Upper lobe of left lung (tissue), 6 donors: ENCODE data around the gene ERMP1. TPM values are rescaled to one million over a fixed set of nuclear protein-coding genes. Genes with fewer than 3 reads are reported as not detected.

Source experiments
- ATAC-seq, 2 donors: fragments of 200-7000 bp; cut with Tn5 transposase; one replicate each; pipeline ENCODE4 v1.9.1; 2022; ENCODE audit warnings: mild to moderate bottlenecking in 2 of 2, moderate library complexity in 2 of 2; ENCODE audit not compliant: low FRiP score in 2 of 2
- DNase-seq, 2 donors: peaks; one replicate each; pipeline ENCODE4 v3.0.0-alpha.2; 2019 to 2020
- H3K27ac ChIP-seq, 4 donors: fragments of 200-600 bp; sonication (generic); one replicate each; pipeline ENCODE4 v1.5.1; 2016 to 2019
- H3K27me3 ChIP-seq, 4 donors: fragments of 200-600 bp; sonication (generic); one replicate each; pipeline ENCODE4 v1.5.1; 2017 to 2019
- H3K36me3 ChIP-seq, 4 donors: fragments of 200-600 bp; sonication (generic); one replicate each; pipeline ENCODE4 v1.5.1; 2016 to 2019
- H3K4me1 ChIP-seq, 4 donors: fragments of 200-600 bp; sonication (generic); one replicate each; pipeline ENCODE4 v1.5.1; 2018 to 2019
- H3K4me3 ChIP-seq, 4 donors: fragments of 200-600 bp; sonication (generic); one replicate each; pipeline ENCODE4 v1.5.1; 2017 to 2019; ENCODE audit warnings: mild to moderate bottlenecking in 2 of 4, moderate library complexity in 1 of 4
- H3K9me3 ChIP-seq, 4 donors: fragments of 200-600 bp; sonication (generic); one replicate each; pipeline ENCODE4 v1.5.1; 2018 to 2019
- CTCF ChIP-seq, 6 experiments: fragments of 450-650 bp in 4 of 6; fragments of 200-600 bp in 2 of 6; sonication (generic) in 2 of 6; IDR thresholded peaks; one replicate each; pipeline ENCODE4 v1.5.1; 2016 to 2019; ENCODE audit warnings: antibody characterized with exemption in 6 of 6
- EP300 ChIP-seq, 4 donors: sonication (generic); formaldehyde crosslinking; IDR thresholded peaks; one replicate each; pipeline ENCODE4 v1.5.1; 2017; ENCODE audit warnings: antibody characterized with exemption in 4 of 4, control low read depth in 2 of 4
- POLR2A ChIP-seq, 4 donors: fragments of 450-650 bp; IDR thresholded peaks; one replicate each; pipeline ENCODE4 v1.5.1; 2016 to 2017; ENCODE audit warnings: antibody characterized with exemption in 4 of 4, mild to moderate bottlenecking in 2 of 4
- POLR2AphosphoS5 ChIP-seq, 2 donors: sonication (generic); formaldehyde crosslinking; IDR thresholded peaks; one replicate each; pipeline ENCODE4 v1.5.1; 2017; ENCODE audit warnings: antibody characterized with exemption in 2 of 2
- WGBS, 2 donors: methylation state at CpG; one replicate each; pipeline ENCODE4 v1.1.5; 2017 to 2018; 5-methylcytosine and 5-hydroxymethylcytosine counted together
- total RNA-seq, 6 donors: library from RNA; depleted of rRNA in 4 of 6; stranded (reverse); fragments of >200 nt in 4 of 6; gene quantifications; one replicate each; pipeline versions ENCODE4 v1.1.0 to v1.2.1, GENCODE V29; 2016 to 2021
- donor health status: DM: no; HTN: no; CAD: no; lungs with moderate emphysema.
- donor health status: DM: no; HTN: yes; CAD: no; lungs with severe emphysema.

Gene ERMP1
- total RNA-seq, 6 donors from 2014 or later: 8.4 to 27.4 (median 20.5) TPM

GRCh38 chr9:5843794-5844471 is 11.0 kb upstream of the ERMP1 start:
- ATAC-seq (peak in 1 of 2 donors; percentile 52), DNase-seq (no peak)
- H3K4me3 ChIP-seq: no peak overlapping the region
- H3K36me3 ChIP-seq: no peaks in the 10 kb centered on the region
- H3K4me1 ChIP-seq: peaks cover 17 to 25% (median 20%) of the 10 kb centered on the region in 4 donors
- no peaks in the 10 kb centered on the region for H3K9me3 ChIP-seq
- H3K27me3 ChIP-seq: no peaks in the 10 kb centered on the region
- 16 to 29% methylated on average over 7 to 8 of the region's 8 CpGs for WGBS, 2 donors
- TF ChIP-seq POLR2AphosphoS5 (IDR thresholded peaks at IDR 0.05): no peak
- no peak for TF ChIP-seq CTCF (IDR thresholded peaks at IDR 0.05)
- no peak for TF ChIP-seq EP300 (IDR thresholded peaks at IDR 0.05)
- no peak for TF ChIP-seq POLR2A (IDR thresholded peaks at IDR 0.05)
- H3K27ac ChIP-seq: peak overlapping the region in 3 of 4 donors; percentile 14 to 74 (median 69)

GRCh38 chr9:5842929-5843793 is 10.2 kb upstream of the ERMP1 start:
- peak overlapping the region in 3 of 4 donors; percentile 14 to 74 (median 69) for H3K27ac ChIP-seq
- no peak for ATAC-seq
- DNase-seq: no peak

GRCh38 chr9:5841771-5842573 is 9.1 kb upstream of the ERMP1 start:
- no peaks in the 10 kb centered on the region for H3K27me3 ChIP-seq
- DNase-seq (peak in 1 of 2 donors; percentile 26), ATAC-seq (no peak)
- no peaks in the 10 kb centered on the region for H3K9me3 ChIP-seq
- peak in 1 of 2 donors; percentile 18 for TF ChIP-seq POLR2AphosphoS5 (IDR thresholded peaks at IDR 0.05)
- TF ChIP-seq CTCF (IDR thresholded peaks at IDR 0.05): no peak
- TF ChIP-seq EP300 (IDR thresholded peaks at IDR 0.05): no peak
- TF ChIP-seq POLR2A (IDR thresholded peaks at IDR 0.05): peak in 1 of 4 donors; percentile 31
- peaks cover 17 to 25% (median 20%) of the 10 kb centered on the region in 4 donors for H3K4me1 ChIP-seq
- WGBS, 2 donors: 70 to 88% methylated on average over 7 to 12 of the region's 12 CpGs
- H3K36me3 ChIP-seq: no peaks in the 10 kb centered on the region
- no peak overlapping the region for H3K4me3 ChIP-seq
- H3K27ac ChIP-seq: peak overlapping the region in 1 of 4 donors; percentile 74

More at GRCh38 chr9:5842929-5843793, 10.2 kb upstream of the ERMP1 start:
- no peaks in the 10 kb centered on the region for H3K9me3 ChIP-seq
- TF ChIP-seq POLR2AphosphoS5 (IDR thresholded peaks at IDR 0.05) (no peak), POLR2A (IDR thresholded peaks at IDR 0.05) (no peak), EP300 (IDR thresholded peaks at IDR 0.05) (no peak), CTCF (IDR thresholded peaks at IDR 0.05) (no peak)
- no peaks in the 10 kb centered on the region for H3K27me3 ChIP-seq
- no peak overlapping the region for H3K4me3 ChIP-seq
- peaks cover 17 to 25% (median 20%) of the 10 kb centered on the region in 4 donors for H3K4me1 ChIP-seq
- H3K36me3 ChIP-seq: no peaks in the 10 kb centered on the region
- 48 to 55% methylated on average over 5 of the region's 5 CpGs for WGBS, 2 donors

- no peak for ATAC-seq
- Histone ChIP-seq H3K4me3 (no peak overlapping the region), H3K27me3 (no peaks in the 10 kb centered on the region), H3K9me3 (no peaks in the 10 kb centered on the region), H3K36me3 (no peaks in the 10 kb centered on the region), H3K4me1 (peaks cover 17 to 25% (median 20%) of the 10 kb centered on the region in 4 donors), H3K27ac (no peak overlapping the region)
- TF ChIP-seq EP300 (IDR thresholded peaks at IDR 0.05) (no peak), POLR2AphosphoS5 (IDR thresholded peaks at IDR 0.05) (no peak), POLR2A (IDR thresholded peaks at IDR 0.05) (no peak), CTCF (IDR thresholded peaks at IDR 0.05) (no peak)
- 80 to 85% methylated on average over 3 of the region's 3 CpGs for WGBS, 2 donors
- no peak for DNase-seq
Observed at GRCh38 chr9:5840788-5841187, 7.9 kb upstream of the ERMP1 start.
